Activated CD4-positive, alpha-beta T cell treated with anti-CD3 and anti-CD28 coated beads, Interleukin-2, amount 50 U/mL, for 48 hours (primary cell): Measurements from ENCODE around the gene MRPS6.

Experiments used
- DNase-seq, 2 experiments: peaks; one replicate each; pipeline ENCODE4 v3.0.0-alpha.2; 2020

MRPS6 gene

DNA sequence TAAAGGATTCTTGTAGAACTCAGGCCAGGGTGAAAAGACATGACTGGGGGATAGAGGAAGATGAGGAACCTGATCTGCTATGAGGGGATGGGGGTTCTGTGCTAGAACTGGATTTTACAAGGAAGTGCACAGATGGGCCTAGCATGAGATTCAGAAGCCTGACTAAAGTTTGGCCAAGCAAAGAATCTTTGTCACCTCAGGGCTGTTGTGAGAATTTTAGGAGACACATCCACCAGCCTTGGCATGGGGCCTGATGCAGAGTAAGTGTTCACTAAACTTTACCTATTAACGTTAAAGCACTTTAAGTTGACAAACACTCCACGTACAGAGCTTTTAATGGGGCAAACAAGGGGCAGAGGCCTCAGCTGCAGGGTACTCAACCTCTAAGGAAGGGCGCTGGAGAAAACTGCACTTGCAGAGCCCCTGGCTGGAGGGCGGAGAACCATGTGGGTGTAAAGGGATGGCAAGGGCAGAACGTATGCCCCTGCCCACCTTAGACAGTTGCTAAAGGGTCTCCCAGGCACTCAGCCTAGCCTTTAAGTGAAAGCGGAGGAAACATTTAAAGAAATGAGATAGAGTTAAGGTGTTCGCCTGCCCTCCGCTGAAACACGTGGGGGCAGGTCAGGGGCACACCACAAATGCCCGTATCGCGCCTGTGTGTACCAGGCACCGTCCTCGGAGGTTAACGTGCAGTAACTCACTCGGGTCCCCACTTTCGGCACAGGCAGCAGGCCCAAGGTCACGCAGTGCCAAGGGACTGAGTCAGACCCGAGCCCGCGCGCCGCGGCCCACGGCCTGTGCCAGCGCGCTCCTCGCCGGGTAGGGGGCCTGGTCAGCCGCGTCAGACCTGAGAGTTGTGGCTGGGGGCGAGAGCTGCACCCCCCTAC, 990 bp upstream of the MRPS6 start:
- DNase-seq, result peak; percentile 9 to 14

DNA sequence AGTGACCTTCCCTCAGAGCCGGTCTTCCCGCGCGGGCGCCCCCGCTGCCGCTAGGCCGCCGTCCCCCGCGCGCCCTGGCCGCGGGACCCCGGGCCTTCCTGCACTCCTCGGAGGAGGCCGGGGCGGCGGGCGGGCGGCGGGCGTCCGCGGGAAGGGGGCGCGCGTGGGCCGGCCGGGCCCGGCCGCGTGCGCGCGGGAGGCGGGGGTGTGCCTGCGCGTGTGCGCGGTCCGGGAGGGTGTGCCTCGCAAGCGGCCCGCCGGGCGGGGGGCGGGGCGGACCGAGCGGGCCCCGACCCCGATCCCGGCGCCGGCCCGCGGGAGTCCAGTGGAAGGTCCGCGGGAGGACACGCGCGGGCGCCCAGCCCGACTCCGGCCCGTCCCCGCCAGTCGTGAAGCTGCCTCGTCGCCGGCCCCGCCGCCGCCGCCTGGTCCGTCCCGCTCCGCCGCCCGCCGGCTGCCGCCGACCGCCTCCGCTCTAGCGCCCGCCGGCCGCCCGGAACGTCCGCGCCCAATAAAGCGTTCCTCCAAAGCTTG, 438 bp downstream of the MRPS6 start:
- DNase-seq, result peak; percentile 17 to 29

DNA sequence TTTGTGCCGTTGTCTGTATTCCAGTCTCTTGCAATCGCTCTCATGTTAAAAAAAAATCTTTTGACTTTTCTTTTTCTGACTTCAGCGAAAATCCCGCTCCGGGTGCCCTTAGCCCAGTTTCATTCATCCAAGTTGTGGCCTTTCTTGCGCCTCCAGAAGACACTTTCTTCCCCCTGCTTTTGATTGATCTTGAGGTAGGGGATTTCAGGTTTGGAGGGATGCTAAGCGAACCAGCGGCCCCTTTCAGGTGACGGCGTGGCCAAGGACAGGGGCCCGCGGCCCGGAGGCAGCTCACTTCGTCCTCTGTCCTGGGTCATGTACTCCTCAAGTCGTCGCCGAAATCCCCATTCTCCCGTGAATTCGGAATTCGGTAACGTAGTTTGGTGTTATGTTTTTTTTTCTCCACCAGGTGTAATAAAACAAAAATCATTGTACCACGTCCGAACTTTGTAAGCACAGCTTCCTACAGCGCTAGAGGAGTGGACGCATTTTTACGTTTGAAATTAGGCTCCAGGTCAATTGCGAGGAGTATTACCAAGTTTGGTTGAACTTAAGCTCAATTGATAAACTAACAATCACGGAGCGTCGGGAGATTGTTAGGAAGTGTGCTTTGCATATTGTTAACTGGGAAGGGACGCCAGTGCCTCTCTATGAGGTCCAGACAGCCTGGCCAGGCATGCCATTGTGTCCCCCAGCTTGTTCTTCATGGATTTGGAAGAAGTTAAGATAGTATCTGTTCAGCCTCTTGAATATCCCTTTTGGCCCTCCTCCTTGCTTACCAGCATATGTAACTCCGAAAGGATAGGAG, 1.1 kb downstream of the MRPS6 start:
- DNase-seq, result peak in 1 of 2 experiments; percentile 14

DNA sequence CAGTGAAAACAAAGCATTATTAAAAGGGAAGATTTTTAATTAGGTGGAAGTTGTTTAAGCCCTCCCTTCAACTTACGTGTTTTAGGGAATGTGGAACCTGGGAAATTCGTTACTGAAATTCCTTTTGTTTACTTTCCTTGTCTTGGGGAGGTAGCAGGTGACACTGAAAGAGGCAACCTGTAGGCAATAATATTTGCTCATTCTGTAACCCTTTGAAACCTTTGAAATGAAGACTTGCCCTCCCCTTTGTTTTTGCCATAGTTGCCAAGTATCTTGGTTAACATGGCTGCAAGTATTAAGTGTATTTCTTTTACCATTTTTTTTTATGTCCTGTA, 1.7 kb downstream of the MRPS6 start:
- no peak for DNase-seq

DNA sequence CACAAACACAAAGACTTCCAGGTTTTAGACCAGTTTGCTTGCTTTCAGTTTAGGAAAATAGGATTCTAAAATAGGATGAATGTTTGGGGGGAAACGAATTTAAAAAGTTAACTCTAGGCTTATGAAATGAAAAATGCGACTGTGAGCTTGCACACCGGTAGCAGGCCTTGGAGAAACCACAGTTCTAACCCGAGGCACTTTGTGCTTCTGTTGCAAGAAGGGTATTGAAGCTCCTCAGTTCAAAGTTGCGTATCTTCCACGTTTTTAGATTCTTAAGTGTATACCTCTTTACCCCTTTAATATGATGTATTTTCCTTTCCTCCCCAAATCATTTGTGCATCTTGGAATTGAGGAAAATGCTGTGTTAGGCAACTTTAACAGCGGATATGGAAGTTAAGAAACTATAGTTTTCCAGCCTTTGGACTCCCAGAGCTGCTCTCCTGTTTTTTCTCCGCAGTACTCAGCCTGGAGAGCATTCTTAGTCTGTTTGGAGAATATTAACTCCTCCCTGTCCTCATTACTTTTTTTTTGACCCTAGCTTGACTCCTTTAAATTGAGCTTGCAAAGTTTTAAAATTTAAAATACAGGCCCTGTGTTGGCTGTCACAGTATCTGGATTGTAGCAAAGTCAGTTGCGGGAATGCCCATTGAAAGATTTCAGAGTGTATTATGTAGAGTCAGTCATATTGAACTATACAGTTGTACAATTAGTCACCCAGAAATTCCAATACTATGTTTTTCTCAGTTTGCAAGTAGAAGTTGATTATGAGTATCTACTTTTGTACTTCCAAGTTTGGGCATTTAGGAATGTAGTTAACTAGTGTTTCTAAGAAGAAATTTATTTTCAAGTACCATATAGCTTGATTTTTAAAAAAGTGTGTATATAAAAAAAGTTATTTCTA, 2.6 kb downstream of the MRPS6 start:
- no peak for DNase-seq

DNA sequence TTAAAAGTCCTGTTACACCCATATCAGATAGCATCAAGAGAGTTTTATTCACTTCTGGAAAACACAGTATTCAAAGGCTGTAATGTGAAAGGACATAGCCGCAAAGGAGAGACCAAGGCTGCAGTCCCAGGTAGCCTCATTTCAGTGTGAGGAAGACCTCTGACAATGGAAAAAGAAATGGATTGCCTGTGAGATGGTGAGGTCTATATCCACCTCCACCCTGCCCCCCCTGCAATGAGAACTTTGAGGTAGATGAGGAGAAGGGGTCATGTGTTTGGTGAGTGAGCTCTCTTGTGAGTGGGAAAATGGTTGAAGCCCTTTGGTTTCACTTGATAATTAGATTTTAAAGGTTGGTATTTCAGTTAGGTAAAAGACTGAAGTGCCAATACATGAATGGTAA, 3.5 kb downstream of the MRPS6 start:
- DNase-seq, result peak in 1 of 2 experiments; percentile 11

DNA sequence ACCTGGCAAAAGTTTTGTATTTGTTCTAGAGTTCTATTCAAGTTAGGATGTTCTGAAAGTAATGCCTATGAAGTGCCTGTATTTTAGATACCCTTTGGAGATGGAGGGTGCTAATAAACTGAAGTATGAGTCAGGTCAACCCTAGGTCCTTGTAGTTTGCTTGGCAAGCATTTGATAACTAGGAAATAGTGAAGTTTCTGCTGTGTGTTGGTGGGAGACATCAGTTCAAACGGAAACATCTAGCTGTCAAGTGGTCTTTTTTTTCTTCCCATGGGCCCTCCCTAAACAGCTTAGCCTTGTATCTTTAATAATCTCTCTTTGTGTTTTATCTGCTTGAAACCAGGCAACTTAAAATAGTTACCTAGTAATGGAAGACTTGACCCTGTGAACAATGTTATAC, 4.5 kb downstream of the MRPS6 start:
- DNase-seq, result no peak

DNA sequence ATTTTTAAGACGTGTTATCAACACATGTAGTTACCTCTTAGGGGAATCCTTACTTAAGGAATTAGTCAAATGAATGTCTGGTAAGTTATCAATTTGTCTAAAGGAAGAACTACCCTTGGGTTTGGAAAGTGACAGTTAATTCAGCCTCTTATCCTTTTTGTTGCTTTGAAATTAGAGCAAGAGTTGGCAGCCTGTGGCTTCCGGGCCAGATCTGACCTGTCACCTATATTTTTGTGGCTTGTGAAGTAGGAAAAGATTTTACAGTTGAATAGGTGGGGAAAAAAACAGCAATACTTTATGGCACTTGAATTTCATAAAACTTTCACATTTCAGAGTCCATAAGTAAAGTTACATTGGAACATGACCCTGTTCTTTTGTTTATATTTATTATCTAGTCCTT, 5.5 kb downstream of the MRPS6 start:
- DNase-seq, result peak; percentile 23 to 34

DNA sequence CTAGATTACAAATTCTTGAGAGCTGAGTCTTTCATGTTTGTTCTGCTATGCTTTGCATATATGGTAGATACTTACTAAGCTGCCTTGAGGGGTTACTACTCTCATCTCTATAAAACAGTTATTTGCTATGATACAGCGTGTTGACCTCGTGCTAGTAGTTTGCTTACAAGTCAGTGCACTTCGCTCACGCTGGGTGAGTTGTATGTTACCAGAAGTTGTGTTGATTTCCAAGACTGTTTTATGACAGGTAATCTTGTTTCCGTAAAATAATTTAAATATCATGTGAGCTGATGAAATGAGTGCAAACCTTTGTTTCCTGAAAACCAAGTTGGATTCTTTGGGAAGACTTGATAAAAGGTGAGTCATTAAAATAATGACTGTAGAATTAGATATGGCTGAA, 7.3 kb downstream of the MRPS6 start:
- no peak for DNase-seq

DNA sequence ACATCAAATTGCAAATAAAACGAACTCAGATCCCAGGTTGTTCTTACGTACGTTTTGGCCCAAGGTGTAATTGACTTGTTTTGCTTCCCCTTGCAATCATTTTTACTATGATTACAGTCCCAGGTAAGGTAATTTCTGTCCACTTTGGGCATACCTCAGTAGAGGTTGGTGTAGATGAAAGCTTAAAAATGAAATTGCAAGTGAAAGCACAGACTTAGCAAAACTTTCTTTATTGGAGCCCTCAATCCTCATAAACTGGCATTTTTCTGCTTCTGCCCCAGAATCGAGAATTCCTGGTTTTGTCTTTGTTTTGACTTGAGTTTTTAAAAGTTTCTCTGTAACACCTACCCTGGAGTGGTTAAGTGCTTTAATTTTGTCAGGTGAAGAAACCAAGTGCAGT, 9.4 kb downstream of the MRPS6 start:
- DNase-seq, result no peak

DNA sequence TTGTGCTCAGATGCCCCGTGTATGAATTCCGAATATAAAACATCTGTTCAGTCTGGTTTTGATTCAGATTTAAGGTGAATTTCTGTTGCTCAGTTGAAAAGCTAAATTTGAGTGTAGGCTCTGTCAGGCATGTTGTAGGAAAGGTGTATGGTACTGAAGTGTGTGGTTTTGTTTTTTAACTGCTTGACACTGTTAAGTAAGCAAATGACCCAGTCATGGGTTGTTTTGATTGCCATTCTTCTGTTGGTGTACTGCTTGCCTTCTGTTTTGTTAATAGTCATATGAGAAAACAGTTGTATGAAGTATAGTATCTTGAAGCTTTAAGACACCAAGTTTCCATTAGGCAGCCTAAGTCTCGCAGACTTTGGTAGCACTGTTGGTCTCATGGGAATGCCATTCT, 10.0 kb downstream of the MRPS6 start:
- no peak for DNase-seq

DNA sequence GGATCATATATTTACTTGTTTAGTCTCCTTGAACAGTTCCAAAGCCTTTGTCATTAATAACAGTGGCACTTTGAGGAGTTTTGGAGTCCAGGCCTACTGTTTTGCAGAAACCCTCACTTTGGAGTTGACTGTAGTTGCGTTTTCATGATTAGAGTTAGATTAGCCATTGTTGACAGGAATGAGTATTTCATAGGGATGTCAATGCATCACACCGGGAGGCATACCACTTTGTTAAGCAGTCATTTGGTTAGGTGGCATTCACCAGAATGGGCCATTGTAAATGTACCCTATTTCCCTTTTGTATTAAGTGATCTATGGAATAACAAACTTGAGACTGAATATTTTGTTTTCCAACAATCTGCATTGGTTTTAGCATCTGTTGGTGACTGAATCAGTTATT, 11.8 kb downstream of the MRPS6 start:
- no peak for DNase-seq

DNA sequence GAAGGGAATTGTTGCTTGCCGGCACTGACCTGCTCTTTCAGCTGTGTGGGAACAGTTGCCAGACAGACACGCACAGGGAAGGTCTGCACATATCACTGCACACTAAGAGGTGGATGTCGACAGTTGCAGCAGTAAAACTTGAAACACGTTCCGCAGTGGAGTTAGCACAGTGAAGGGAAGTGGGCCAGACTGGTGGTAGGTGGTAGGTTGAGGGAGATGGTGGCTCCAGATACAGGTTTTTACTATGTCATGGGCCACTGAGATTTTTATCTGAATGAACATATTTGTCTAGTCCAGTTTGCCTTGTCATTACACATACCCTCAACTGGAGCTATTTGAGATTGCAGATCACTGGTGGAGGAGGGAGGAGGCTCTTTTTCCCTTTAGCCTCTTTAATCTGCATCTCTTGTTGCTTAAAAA, 13.5 kb downstream of the MRPS6 start:
- DNase-seq, result no peak

DNA sequence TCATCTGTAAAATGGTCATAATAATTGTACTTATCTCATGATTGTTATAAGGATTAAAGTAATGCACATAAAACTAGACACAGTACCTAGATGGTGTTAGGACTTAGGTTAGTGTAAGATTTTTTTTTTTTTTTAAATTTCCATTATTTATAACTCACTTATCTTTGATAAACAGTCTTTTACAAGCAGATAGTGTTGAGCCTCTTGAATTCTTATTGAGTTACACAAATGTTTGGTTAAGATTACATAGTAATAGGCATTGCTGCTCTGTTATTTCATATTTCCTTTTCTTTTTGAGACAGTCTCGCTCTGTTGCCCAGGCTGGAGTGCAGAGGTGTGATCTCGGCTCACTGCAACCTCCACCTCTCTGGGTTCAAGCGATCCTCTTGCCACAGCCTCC, 15.4 kb downstream of the MRPS6 start:
- no peak for DNase-seq

DNA sequence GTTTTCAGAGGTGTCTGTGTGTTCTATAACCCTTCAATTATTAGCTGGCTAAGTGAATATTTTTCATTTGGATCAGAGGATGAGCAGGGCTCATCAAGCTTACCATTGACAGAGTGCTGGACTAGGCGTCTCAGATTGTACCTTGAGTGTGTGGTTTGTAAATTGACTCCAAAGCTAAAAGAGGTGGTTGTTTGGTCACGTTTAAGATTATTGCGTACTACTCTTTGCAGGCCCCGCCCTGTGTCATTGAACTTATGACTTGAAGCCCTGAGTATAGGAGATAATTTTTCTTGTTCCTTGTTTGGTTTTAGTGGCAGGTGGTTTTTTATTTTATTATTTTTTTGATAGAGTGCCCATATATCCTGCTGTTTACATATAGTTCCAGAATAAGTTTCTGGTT, 17.7 kb downstream of the MRPS6 start:
- DNase-seq, result no peak

DNA sequence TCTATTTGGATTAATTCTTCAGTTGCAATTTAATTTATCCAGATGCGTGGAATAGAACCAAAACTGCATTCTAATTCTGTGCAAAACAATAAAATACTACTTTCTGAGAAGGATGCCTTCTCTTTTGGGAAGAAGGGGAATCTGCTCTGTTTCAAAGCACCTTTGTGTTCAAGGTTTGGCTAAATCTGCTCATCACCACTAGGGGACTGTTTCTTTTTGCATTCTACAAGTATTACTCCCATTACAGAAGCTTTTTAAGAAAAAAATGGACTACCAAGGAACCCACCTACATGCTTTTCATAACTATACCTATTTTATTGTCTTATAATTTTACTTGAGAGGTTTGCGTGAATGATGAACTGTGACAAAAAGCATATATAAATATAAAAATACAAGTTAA, 18.2 kb downstream of the MRPS6 start:
- DNase-seq, result no peak

DNA sequence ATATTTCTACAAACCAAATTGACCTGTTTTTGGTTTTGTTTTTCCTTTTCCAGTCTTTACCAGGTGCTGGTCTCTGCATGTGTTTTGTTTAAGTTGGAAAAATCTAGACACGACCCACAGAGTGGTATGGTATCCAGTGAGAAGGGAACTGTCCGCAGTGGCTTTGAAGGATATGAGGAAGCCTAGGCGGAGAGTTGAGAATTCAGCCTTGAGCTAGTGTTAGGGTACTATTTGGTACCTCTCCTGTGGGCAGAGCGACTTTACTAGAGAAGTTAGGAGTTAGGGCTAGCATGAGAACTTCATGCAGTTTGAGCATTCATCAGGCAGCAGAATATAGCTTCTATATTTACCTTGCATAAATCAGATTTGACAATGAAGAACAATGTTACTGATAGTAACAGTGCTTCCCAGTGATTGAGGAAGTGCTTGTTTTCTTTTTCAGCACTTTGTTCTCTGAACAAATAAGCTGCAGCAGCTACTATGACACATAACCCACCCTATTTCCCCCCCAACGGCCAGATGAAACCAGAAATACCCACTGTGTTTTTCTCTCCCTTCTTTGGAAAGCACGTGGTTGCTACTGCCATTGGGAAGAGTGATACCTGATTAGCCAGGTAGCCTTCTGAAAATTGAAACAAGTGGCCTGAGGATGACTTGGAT, 19.0 kb downstream of the MRPS6 start:
- DNase-seq, result no peak

DNA sequence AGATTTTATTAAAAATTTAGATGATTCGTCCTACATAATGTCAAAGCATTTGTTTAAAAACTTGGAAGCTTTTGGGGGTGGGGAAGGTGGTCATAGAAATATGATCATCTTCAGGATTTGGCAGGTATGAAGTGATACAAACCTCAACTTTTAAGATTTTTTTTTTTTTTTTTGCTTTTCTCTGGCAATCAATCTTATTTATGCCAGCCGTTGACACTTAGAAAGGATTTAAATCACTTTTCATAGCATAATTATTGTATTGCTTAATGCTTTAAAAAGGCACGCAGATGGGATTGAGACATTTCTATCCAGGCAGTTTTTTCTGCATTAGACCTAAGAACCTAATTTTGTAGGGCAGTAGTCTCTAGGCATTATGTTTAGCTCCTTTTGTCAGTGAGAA, 19.7 kb downstream of the MRPS6 start:
- no peak for DNase-seq

DNA sequence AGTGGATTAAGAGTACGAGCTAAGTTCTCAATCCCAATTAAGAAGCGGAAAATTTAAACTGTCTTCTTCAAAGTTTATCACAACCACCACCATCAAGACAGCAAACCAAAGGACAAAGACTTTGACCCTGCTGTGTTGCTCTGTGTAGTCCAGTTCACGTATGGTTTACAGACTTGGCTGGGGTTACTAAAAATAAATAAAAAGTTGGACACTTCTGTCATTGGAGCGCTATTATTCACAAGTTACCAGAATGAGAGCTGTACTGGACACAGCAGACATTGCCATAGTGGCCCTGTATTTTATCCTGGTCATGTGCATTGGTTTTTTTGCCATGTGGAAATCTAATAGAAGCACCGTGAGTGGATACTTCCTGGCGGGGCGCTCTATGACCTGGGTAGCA, 21.6 kb downstream of the MRPS6 start:
- no peak for DNase-seq

DNA sequence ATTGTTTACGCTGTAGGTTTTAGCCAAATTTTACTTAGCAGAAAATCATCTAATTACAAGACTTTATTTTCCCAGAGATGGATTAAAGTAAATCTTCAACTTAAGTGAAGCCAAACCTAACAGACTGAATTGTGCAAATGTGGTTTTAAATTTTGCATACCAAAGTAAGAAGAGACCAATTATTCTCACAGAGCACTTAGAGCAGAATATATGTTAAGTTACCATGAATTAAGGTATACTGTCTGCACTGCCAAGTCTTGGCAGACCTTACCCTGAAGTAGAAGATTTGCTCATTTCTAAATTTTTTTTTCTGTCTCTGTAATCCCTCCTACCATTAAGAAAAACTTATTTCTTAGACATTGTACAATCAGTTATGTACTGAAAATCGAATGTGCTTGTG, 24.1 kb downstream of the MRPS6 start:
- DNase-seq, result no peak

DNA sequence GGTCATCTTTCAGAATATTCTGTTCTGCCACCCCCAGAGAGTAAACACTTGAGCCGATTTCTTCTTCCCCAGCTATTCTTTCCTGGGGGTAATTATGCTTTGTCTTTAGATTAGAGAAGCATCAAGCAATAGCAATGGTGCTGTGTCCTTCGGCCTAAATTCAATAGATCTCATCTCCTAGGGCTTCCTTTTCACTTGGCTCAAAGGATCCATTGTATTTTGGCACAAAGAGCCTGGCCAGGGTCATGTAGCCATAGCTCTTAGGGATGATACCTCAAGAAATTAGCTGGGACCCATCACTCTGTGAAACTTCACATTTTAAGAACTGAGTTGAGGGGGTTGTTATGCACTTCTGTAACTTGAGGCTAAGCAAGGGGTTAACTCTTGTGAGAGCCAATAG, 27.0 kb downstream of the MRPS6 start:
- no peak for DNase-seq

DNA sequence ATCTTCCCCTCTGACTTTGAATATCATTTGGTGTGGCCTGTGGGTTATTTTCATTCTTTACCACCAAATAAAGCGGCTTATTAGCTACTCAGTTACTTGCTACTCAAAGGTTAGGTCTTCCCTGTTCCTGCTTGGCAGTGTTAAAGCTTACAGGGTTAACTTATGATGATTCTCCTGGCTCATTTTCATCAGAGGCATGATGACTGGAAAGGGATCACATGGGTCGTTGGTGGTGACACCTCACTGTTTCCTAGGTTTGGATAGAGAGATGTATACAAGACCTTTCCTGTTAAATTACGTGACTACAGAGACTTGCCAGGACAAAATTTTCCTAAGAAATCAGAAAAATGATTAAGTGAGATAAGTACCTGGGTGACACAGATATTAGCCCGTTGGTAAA, 27.4 kb downstream of the MRPS6 start:
- DNase-seq, result no peak
